Measurements from ENCODE around the gene P2RX7. TPM values are rescaled to one million over a fixed set of nuclear protein-coding genes. Genes with fewer than 3 reads are reported as not detected.

P2RX7 gene
- total RNA-seq, 4 donors from 2014 or later, result 1.6 to 2.7 (median 2.2) TPM

GRCh38 chr12:121232977-121233627 is 100.4 kb downstream of the P2RX7 start:
- intact Hi-C loops (cut with DNase I), result no loop called here
- Histone ChIP-seq H3K4me1 (peaks cover 15 to 26% (median 17%) of the 10 kb centered on the region in 3 donors), H3K27ac (no peak overlapping the region), H3K27me3 (no peaks in the 10 kb centered on the region), H3K36me3 (peaks cover 6 to 67% (median 7%) of the 10 kb centered on the region in 3 donors), H3K4me3 (no peak overlapping the region), H3K9me3 (no peaks in the 10 kb centered on the region)
- no peak for TF ChIP-seq POLR2A (IDR thresholded peaks at IDR 0.05)
- TF ChIP-seq CTCF (IDR thresholded peaks at IDR 0.05), result no peak
- 79 to 90% methylated on average over 2 to 9 of the region's 14 CpGs for WGBS, 2 donors
- no peak for DNase-seq

GRCh38 chr12:121233628-121234020 is 100.9 kb downstream of the P2RX7 start:
- H3K27me3 ChIP-seq, result no peaks in the 10 kb centered on the region
- peaks cover 6 to 71% (median 6%) of the 10 kb centered on the region in 3 donors for H3K36me3 ChIP-seq
- no peak for DNase-seq
- TF ChIP-seq CTCF (IDR thresholded peaks at IDR 0.05) (no peak), POLR2A (IDR thresholded peaks at IDR 0.05) (no peak)
- no peak overlapping the region for H3K4me3 ChIP-seq
- intact Hi-C loops (cut with DNase I), result no loop called here
- 65% methylated on average over 5 of the region's 11 CpGs; no CpG with 5 or more reads in 1 of the 2 donors for WGBS, 2 donors
- no peaks in the 10 kb centered on the region for H3K9me3 ChIP-seq
- no peak overlapping the region for H3K27ac ChIP-seq
- peaks cover 17 to 26% (median 17%) of the 10 kb centered on the region in 3 donors for H3K4me1 ChIP-seq

- no peak for DNase-seq
- 83 to 86% methylated on average over 8 to 9 of the region's 9 CpGs for WGBS, 2 donors
- H3K27me3 ChIP-seq, result no peaks in the 10 kb centered on the region
- no peak overlapping the region for H3K27ac ChIP-seq
- peaks cover 0 to 79% (median 6%) of the 10 kb centered on the region in 3 donors for H3K36me3 ChIP-seq
- no peaks in the 10 kb centered on the region for H3K9me3 ChIP-seq
- TF ChIP-seq POLR2A (IDR thresholded peaks at IDR 0.05) (no peak), CTCF (IDR thresholded peaks at IDR 0.05) (no peak)
- intact Hi-C loops (cut with DNase I), result no loop called here
- H3K4me1 ChIP-seq, result peaks cover 16 to 25% (median 19%) of the 10 kb centered on the region in 3 donors
- H3K4me3 ChIP-seq, result no peak overlapping the region
Measured at GRCh38 chr12:121236776-121237175, 104.1 kb downstream of the P2RX7 start.

GRCh38 chr12:121237415-121237814 is 104.7 kb downstream of the P2RX7 start:
- DNase-seq, result no peak
- Histone ChIP-seq H3K27ac (no peak overlapping the region), H3K36me3 (peaks cover 0 to 81% (median 6%) of the 10 kb centered on the region in 3 donors)

More at GRCh38 chr12:121237415-121237814, 104.7 kb downstream of the P2RX7 start:
- no peak overlapping the region for H3K4me3 ChIP-seq
- peaks cover 16 to 25% (median 19%) of the 10 kb centered on the region in 3 donors for H3K4me1 ChIP-seq
- TF ChIP-seq POLR2A (IDR thresholded peaks at IDR 0.05) (no peak), CTCF (IDR thresholded peaks at IDR 0.05) (no peak)
- H3K27me3 ChIP-seq, result no peaks in the 10 kb centered on the region
- no peaks in the 10 kb centered on the region for H3K9me3 ChIP-seq
- intact Hi-C loops (cut with DNase I), result no loop called here
- 74 to 94% methylated on average over 5 to 7 of the region's 8 CpGs for WGBS, 2 donors

Small RNA genes within 50 kb of the gene (small RNA-seq; reads per million reads assigned to genes)
- gene AC079602.1 (0 reads per million in 4 donors), gene RF00156 (0 to 0.09 (median 0) reads per million in 4 donors), gene Z98941.1 (0 reads per million in 4 donors)

Other genes with a start within 250 kb of the P2RX7 start
- 10 to 100 TPM; 30.3 to 47.1 (median 34.2) TPM for gene SPPL3, start 228.5 kb upstream of the P2RX7 start, total RNA-seq
- not detected for gene HNF1A, start 154.3 kb upstream of the P2RX7 start, total RNA-seq
- 10 to 100 TPM in 1 of 4 donors, 1 to 10 TPM in 3; 7.8 to 15.6 (median 8.6) TPM for gene C12orf43, start 116.4 kb upstream of the P2RX7 start, total RNA-seq
- 1 to 10 TPM; 2.4 to 9.7 (median 6.6) TPM for gene OASL, start 93.6 kb upstream of the P2RX7 start, total RNA-seq
- 10 to 100 TPM; 13.0 to 32.3 (median 19.9) TPM for gene P2RX4, start 77.3 kb downstream of the P2RX7 start, total RNA-seq
- gene CAMKK2, start 163.8 kb downstream of the P2RX7 start, total RNA-seq, result 10 to 100 TPM; 16.8 to 32.6 (median 21.2) TPM
- 100 to 1,000 TPM in 1 of 4 donors, 10 to 100 TPM in 3; 54.4 to 116 (median 88.8) TPM for gene ANAPC5, start 219.5 kb downstream of the P2RX7 start, total RNA-seq